Myocyte (in vitro differentiated cells): ENCODE measurements around the gene ANKRD62. TPM values are rescaled to one million over a fixed set of nuclear protein-coding genes. Genes with fewer than 3 reads are reported as not detected.

Source experiments
- total RNA-seq: library from RNA; depleted of rRNA; stranded (reverse); fragments of >200 nt; gene quantifications from 2 replicates; pipeline ENCODE4 v1.2.3, GENCODE V29; 2014

The ANKRD62 gene
- total RNA-seq, 1 donor from 2014 or later: not detected

Other genes starting within 250 kb of the ANKRD62 start
- gene CHMP1B, start 242.4 kb upstream of the ANKRD62 start, total RNA-seq: 46.1 and 52.9 TPM in 2 replicates
- gene MPPE1, start 185.5 kb upstream of the ANKRD62 start, total RNA-seq: 25.0 and 76.0 TPM in 2 replicates
- 17.8 and 36.9 TPM in 2 replicates for gene IMPA2, start 112.3 kb upstream of the ANKRD62 start, total RNA-seq
- not detected in 2 replicates for gene CIDEA, start 160.5 kb downstream of the ANKRD62 start, total RNA-seq
- gene TUBB6, start 214.4 kb downstream of the ANKRD62 start, total RNA-seq: 1,598 and 1,800 TPM in 2 replicates